ENCODE data around the gene TRAF4.

TRAF4 gene

GRCh38 chr17:28726627-28727491, 17.0 kb upstream of the TRAF4 start:
- peak; percentile 57 for DNase-seq (ENCODE audit: extremely low spot score)
- TF ChIP-seq ZNF384 (IDR thresholded peaks at IDR 0.05): no peak; the same call in 1 of the 2 replicates
- peak; percentile 61 for TF ChIP-seq L3MBTL2 (conservative IDR thresholded peaks at IDR 0.05)
- CTCF ChIA-PET: interaction anchor here (0.6 to 6.7 kb wide), 31 partner anchors 8 to 390 kb away, joined by 3 to 185 read pairs (median 5); partner anchors contain the start of genes FAM222B, FLOT2, PHF12 and PROCA1
- POLR2A ChIA-PET: interaction anchor here (0.7 to 11.6 kb wide), 26 partner anchors 7 to 390 kb away, joined by 3 to 409 read pairs (median 8); partner anchors contain the start of genes FAM222B, FLOT2, PHF12 and PROCA1

- peak; percentile 81 for DNase-seq (ENCODE audit: extremely low spot score)
These were observed 15.2 kb upstream of the TRAF4 start, which contains the start of gene NEK8 for GRCh38 chr17:28728364-28729200. Gene NEK8 (plus strand): TSS chr17:28728788. CDS start chr17:28728814, 26 bp downstream.

GRCh38 chr17:28729950-28730330, 13.9 kb upstream of the TRAF4 start:
- no peak for TF ChIP-seq ZNF384 (IDR thresholded peaks at IDR 0.05)
- TF ChIP-seq FOXA1 (IDR thresholded peaks at IDR 0.05): no peak
- no peak for TF ChIP-seq NFRKB (IDR thresholded peaks at IDR 0.05)
- no peak for TF ChIP-seq SP1 (IDR thresholded peaks at IDR 0.05)
- no peak for TF ChIP-seq SUZ12 (IDR thresholded peaks at IDR 0.05)
- no peak for TF ChIP-seq HDGF (IDR thresholded peaks at IDR 0.05; ENCODE audit: borderline replicate concordance)
- no peak for TF ChIP-seq ARNT (IDR thresholded peaks at IDR 0.05)
- TF ChIP-seq PKNOX1 (IDR thresholded peaks at IDR 0.05): no peak
- TF ChIP-seq L3MBTL2 (conservative IDR thresholded peaks at IDR 0.05): no peak
- TF ChIP-seq FOXM1 (IDR thresholded peaks at IDR 0.05; ENCODE audit: borderline replicate concordance): no peak
- no peak for DNase-seq (ENCODE audit: extremely low spot score)
- ChIA-PET CTCF (interaction anchor here (4.1 to 6.7 kb wide), 2 partner anchors 19 to 33 kb away, joined by 38 to 185 read pairs; no protein-coding TSS in a partner anchor), POLR2A (interaction anchor here (1.0 to 11.6 kb wide), 6 partner anchors 10 to 167 kb away, joined by 3 to 409 read pairs (median 44); partner anchors contain the start of genes FLOT2, PROCA1, RPL23A and TRAF4)

More at GRCh38 chr17:28728364-28729200, 15.2 kb upstream of the TRAF4 start, which contains the start of gene NEK8:
- ChIA-PET CTCF (interaction anchor here (0.6 to 6.7 kb wide), 16 partner anchors 12 to 388 kb away, joined by 3 to 185 read pairs (median 8); partner anchors contain the start of genes PHF12, PROCA1 and TRAF4), POLR2A (interaction anchor here (0.7 to 11.6 kb wide), 27 partner anchors 9 to 388 kb away, joined by 3 to 409 read pairs (median 6); partner anchors contain the start of genes FAM222B, FLOT2, PHF12 and PROCA1)
- TF ChIP-seq NFRKB (IDR thresholded peaks at IDR 0.05) (no peak), TARDBP (IDR thresholded peaks at IDR 0.05) (peak; percentile 96), ELF4 (IDR thresholded peaks at IDR 0.05) (no peak), ARNT (IDR thresholded peaks at IDR 0.05) (no peak), FOXM1 (IDR thresholded peaks at IDR 0.05; ENCODE audit: borderline replicate concordance) (no peak), L3MBTL2 (conservative IDR thresholded peaks at IDR 0.05) (0 out of 2 replicates have a peak, but pooled peaks have one; percentile 11), BHLHE40 (IDR thresholded peaks at IDR 0.05; ENCODE audit: borderline replicate concordance) (no peak), PKNOX1 (IDR thresholded peaks at IDR 0.05) (peak; percentile 75), FOXA1 (IDR thresholded peaks at IDR 0.05) (no peak), CTBP1 (IDR thresholded peaks at IDR 0.05; ENCODE audit: borderline replicate concordance) (no peak)

- ChIA-PET POLR2A (no interaction called here), CTCF (no interaction called here)
- TF ChIP-seq FOXM1 (IDR thresholded peaks at IDR 0.05; ENCODE audit: borderline replicate concordance) (no peak), ZNF384 (IDR thresholded peaks at IDR 0.05) (no peak), CTBP1 (IDR thresholded peaks at IDR 0.05; ENCODE audit: borderline replicate concordance) (no peak), FOXK2 (IDR thresholded peaks at IDR 0.05) (no peak), HDGF (IDR thresholded peaks at IDR 0.05; ENCODE audit: borderline replicate concordance) (no peak), TARDBP (IDR thresholded peaks at IDR 0.05) (no peak), LEF1 (IDR thresholded peaks at IDR 0.05; ENCODE audit: borderline replicate concordance) (no peak), ARNT (IDR thresholded peaks at IDR 0.05) (no peak), FOXA1 (IDR thresholded peaks at IDR 0.05) (no peak), SUZ12 (IDR thresholded peaks at IDR 0.05) (no peak), ELF4 (IDR thresholded peaks at IDR 0.05) (no peak), NFRKB (IDR thresholded peaks at IDR 0.05) (no peak), BHLHE40 (IDR thresholded peaks at IDR 0.05; ENCODE audit: borderline replicate concordance) (no peak), PKNOX1 (IDR thresholded peaks at IDR 0.05) (no peak), SP1 (IDR thresholded peaks at IDR 0.05) (no peak), L3MBTL2 (conservative IDR thresholded peaks at IDR 0.05) (no peak)
- no peak for DNase-seq (ENCODE audit: extremely low spot score)
These were observed 10.5 kb upstream of the TRAF4 start for GRCh38 chr17:28733346-28733745.

- POLR2A ChIA-PET: interaction anchor here (1.2 to 2.2 kb wide), 4 partner anchors 9 to 15 kb away, joined by 3 to 11 read pairs (median 4); partner anchors contain the start of genes RPL23A, TLCD1 and TRAF4
- DNase-seq (ENCODE audit: extremely low spot score): no peak
- TF ChIP-seq HDGF (IDR thresholded peaks at IDR 0.05; ENCODE audit: borderline replicate concordance) (no peak), ARNT (IDR thresholded peaks at IDR 0.05) (no peak), LEF1 (IDR thresholded peaks at IDR 0.05; ENCODE audit: borderline replicate concordance) (no peak), SUZ12 (IDR thresholded peaks at IDR 0.05) (no peak), BHLHE40 (IDR thresholded peaks at IDR 0.05; ENCODE audit: borderline replicate concordance) (no peak), NFRKB (IDR thresholded peaks at IDR 0.05) (no peak), TARDBP (IDR thresholded peaks at IDR 0.05) (no peak), CTBP1 (IDR thresholded peaks at IDR 0.05; ENCODE audit: borderline replicate concordance) (no peak), FOXM1 (IDR thresholded peaks at IDR 0.05; ENCODE audit: borderline replicate concordance) (no peak), FOXA1 (IDR thresholded peaks at IDR 0.05) (no peak), PKNOX1 (IDR thresholded peaks at IDR 0.05) (no peak), ZNF384 (IDR thresholded peaks at IDR 0.05) (no peak), L3MBTL2 (conservative IDR thresholded peaks at IDR 0.05) (no peak)
- CTCF ChIA-PET: interaction anchor here (1.3 kb wide), 1 partner anchor 8 kb away, joined by 8 read pairs; the partner anchor contains the start of gene TLCD1
These were observed 9.0 kb upstream of the TRAF4 start for GRCh38 chr17:28734712-28735241.

All from HEK293T (cell line).